Panc1 (cell line): ENCODE results near the gene KCTD12. TPM values are rescaled to one million over a fixed set of nuclear protein-coding genes. Genes with fewer than 3 reads are reported as not detected.

Experiments used
- ATAC-seq: fragments of 200-7000 bp; cut with Tn5 transposase; 2 replicates; pipeline ENCODE4 v1.9.1; 2020; ENCODE audit warnings: mild to moderate bottlenecking, moderate library complexity
- BruUV-seq: library from RNA; stranded (reverse); fragments of 400-500 nt; replicated peaks from 2 replicates; lab custom pipeline; 2021; lab: Mats Ljungman, UMichigan
- CTCF ChIA-PET: fragments of 300-600 bp; sonication (Branson Sonifier 250); formaldehyde crosslinking; loops from one replicate; lab custom pipeline; 2022; ENCODE audit warnings: antibody characterized with exemption; lab: Charles Lee
- POLR2A ChIA-PET: fragments of 300-600 bp; sonication (Branson Sonifier 250); formaldehyde crosslinking; loops from one replicate; lab custom pipeline; 2022; ENCODE audit warnings: antibody characterized with exemption; lab: Charles Lee
- DNase-seq: peaks from one replicate; pipeline ENCODE4 v3.0.0-alpha.2; 2010; ENCODE audit warnings: low read depth, low spot score
- H3K27ac ChIP-seq: 2 replicates; pipeline ENCODE4 v1.5.1; 2011; ENCODE audit warnings: mild to moderate bottlenecking, low read length, inconsistent platforms
- H3K27me3 ChIP-seq: fragments of 200-500 bp; sonication (Bioruptor generic); 2 replicates; pipeline ENCODE4 v1.6.0; 2014; ENCODE audit warnings: low read length, inconsistent platforms; ENCODE audit not compliant: control insufficient read depth, insufficient read depth
- H3K36me3 ChIP-seq: fragments of 200-500 bp; sonication (Bioruptor generic); 2 replicates; pipeline ENCODE4 v1.5.1; 2014; ENCODE audit warnings: inconsistent platforms, mild to moderate bottlenecking, low read length, moderate library complexity; ENCODE audit not compliant: control insufficient read depth, insufficient read depth
- H3K4me1 ChIP-seq: 2 replicates; pipeline ENCODE4 v1.5.1; 2011; ENCODE audit warnings: inconsistent platforms, mild to moderate bottlenecking, low read length, moderate library complexity; ENCODE audit not compliant: control insufficient read depth, insufficient read depth
- H3K4me3 ChIP-seq, 2 experiments: 2 replicates each; pipeline ENCODE4 v1.5.1; 2011 to 2012; ENCODE audit warnings: low read depth in 2 of 2, low read length in 2 of 2, mild to moderate bottlenecking in 2 of 2, inconsistent platforms in 1 of 2, moderate library complexity in 1 of 2
- H3K9me3 ChIP-seq: fragments of 200-500 bp; sonication (Bioruptor generic); 2 replicates; pipeline ENCODE4 v1.5.1; 2014; ENCODE audit warnings: low read depth, mild to moderate bottlenecking, inconsistent platforms, low read length, moderate library complexity; ENCODE audit not compliant: control insufficient read depth, insufficient read depth
- POLR2AphosphoS5 ChIP-seq: IDR thresholded peaks from 2 replicates; pipeline ENCODE4 v1.6.1; 2012; ENCODE audit warnings: mild to moderate bottlenecking, low read depth, low read length, moderate library complexity
- SIN3A ChIP-seq: IDR thresholded peaks from 2 replicates; pipeline ENCODE4 v1.6.1; 2012; ENCODE audit warnings: low read depth, mild to moderate bottlenecking, low read length, moderate library complexity, borderline replicate concordance; ENCODE audit not compliant: insufficient read depth
- TCF7L2 ChIP-seq: IDR thresholded peaks from 2 replicates; pipeline ENCODE4 v1.6.1; 2011; ENCODE audit warnings: mild to moderate bottlenecking, low read depth, low read length, inconsistent platforms
- in situ Hi-C: cut with HindIII; loops from 2 replicates; pipeline ENCODE4 v1.10.0; 2016; ENCODE audit warnings: low sequenced_read_pairs, low pct_unique_long_range_greater_than_20kb
- intact Hi-C: fragments of 100-400 bp; cut with micrococcal nuclease; formaldehyde crosslinking; loops from one replicate; pipeline ENCODE4 v1.10.0; 2022; ENCODE audit not compliant: unreplicated experiment
- total RNA-seq: library from RNA; stranded (reverse); gene quantifications from one replicate; pipeline ENCODE4 v1.2.1, GENCODE V29; 2021; ENCODE audit not compliant: unreplicated experiment
- TF ChIP-seq, protein P1 (sequence below), 2 experiments: IDR thresholded peaks; 2 replicates each; pipeline ENCODE4 v1.6.1; 2011 to 2012; ENCODE audit warnings: low read depth in 2 of 2, control low read depth in 1 of 2, low read length in 1 of 2, mild to moderate bottlenecking in 1 of 2, moderate library complexity in 1 of 2; ENCODE audit not compliant: insufficient read depth in 1 of 2
- TF ChIP-seq, protein P2 (sequence below): fragments of 450-650 bp; IDR thresholded peaks from 2 replicates; pipeline ENCODE4 v1.5.1; 2017; ENCODE audit warnings: mild to moderate bottlenecking

The KCTD12 gene
- total RNA-seq, 1 experiment from 2014 or later: 0.90 TPM

GRCh38 chr13:76848596-76848995, 37.6 kb downstream of the KCTD12 start:
- no TSS peak for BruUV-seq

DNA sequence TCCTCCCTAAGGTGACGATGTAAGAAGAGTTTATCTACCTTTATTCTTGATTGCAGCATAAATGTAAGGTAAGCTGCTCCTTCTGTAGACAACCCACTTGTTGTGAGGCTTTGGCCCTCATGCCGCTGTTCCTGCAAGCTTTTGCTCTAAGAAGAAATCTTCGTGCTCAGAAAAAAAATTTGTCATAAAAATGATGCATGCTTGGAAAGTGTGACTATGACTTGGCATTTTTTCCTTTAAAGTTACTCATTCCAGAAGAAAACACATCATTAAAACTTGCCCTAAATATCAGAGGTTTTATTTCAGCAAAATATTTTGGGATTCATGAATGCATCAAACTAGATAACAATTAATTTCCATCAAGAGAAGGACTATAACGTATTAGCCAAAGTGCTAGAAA, 39.8 kb downstream of the KCTD12 start:
- DNase-seq (no peak), ATAC-seq (no peak)
- intact Hi-C loops: no loop called here
- BruUV-seq: no TSS peak
- POLR2A ChIA-PET: no interaction called here
- TF ChIP-seq, protein P1, sequence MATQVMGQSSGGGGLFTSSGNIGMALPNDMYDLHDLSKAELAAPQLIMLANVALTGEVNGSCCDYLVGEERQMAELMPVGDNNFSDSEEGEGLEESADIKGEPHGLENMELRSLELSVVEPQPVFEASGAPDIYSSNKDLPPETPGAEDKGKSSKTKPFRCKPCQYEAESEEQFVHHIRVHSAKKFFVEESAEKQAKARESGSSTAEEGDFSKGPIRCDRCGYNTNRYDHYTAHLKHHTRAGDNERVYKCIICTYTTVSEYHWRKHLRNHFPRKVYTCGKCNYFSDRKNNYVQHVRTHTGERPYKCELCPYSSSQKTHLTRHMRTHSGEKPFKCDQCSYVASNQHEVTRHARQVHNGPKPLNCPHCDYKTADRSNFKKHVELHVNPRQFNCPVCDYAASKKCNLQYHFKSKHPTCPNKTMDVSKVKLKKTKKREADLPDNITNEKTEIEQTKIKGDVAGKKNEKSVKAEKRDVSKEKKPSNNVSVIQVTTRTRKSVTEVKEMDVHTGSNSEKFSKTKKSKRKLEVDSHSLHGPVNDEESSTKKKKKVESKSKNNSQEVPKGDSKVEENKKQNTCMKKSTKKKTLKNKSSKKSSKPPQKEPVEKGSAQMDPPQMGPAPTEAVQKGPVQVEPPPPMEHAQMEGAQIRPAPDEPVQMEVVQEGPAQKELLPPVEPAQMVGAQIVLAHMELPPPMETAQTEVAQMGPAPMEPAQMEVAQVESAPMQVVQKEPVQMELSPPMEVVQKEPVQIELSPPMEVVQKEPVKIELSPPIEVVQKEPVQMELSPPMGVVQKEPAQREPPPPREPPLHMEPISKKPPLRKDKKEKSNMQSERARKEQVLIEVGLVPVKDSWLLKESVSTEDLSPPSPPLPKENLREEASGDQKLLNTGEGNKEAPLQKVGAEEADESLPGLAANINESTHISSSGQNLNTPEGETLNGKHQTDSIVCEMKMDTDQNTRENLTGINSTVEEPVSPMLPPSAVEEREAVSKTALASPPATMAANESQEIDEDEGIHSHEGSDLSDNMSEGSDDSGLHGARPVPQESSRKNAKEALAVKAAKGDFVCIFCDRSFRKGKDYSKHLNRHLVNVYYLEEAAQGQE (IDR thresholded peaks at IDR 0.05; ENCODE audit: insufficient read depth in 1 of 2, low read depth in 2 of 2, low read length in 1 of 2): no peak
- no peak for TF ChIP-seq POLR2AphosphoS5
- no peak for TF ChIP-seq TCF7L2
- TF ChIP-seq SIN3A: no peak
- TF ChIP-seq, protein P2, sequence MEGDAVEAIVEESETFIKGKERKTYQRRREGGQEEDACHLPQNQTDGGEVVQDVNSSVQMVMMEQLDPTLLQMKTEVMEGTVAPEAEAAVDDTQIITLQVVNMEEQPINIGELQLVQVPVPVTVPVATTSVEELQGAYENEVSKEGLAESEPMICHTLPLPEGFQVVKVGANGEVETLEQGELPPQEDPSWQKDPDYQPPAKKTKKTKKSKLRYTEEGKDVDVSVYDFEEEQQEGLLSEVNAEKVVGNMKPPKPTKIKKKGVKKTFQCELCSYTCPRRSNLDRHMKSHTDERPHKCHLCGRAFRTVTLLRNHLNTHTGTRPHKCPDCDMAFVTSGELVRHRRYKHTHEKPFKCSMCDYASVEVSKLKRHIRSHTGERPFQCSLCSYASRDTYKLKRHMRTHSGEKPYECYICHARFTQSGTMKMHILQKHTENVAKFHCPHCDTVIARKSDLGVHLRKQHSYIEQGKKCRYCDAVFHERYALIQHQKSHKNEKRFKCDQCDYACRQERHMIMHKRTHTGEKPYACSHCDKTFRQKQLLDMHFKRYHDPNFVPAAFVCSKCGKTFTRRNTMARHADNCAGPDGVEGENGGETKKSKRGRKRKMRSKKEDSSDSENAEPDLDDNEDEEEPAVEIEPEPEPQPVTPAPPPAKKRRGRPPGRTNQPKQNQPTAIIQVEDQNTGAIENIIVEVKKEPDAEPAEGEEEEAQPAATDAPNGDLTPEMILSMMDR: no peak
- CTCF ChIA-PET: no interaction called here
- Histone ChIP-seq H3K4me1 (no peaks in the 10 kb centered on the region), H3K27me3 (no peaks in the 10 kb centered on the region), H3K36me3 (no peaks in the 10 kb centered on the region), H3K27ac (no peak overlapping the region), H3K9me3 (no peaks in the 10 kb centered on the region), H3K4me3 (no peak overlapping the region)
- in situ Hi-C loops: no loop called here

More at GRCh38 chr13:76848596-76848995, 37.6 kb downstream of the KCTD12 start:
- ATAC-seq: no peak
- DNase-seq: no peak
- POLR2A ChIA-PET: no interaction called here
- intact Hi-C loops (no loop called here), in situ Hi-C loops (no loop called here)
- TF ChIP-seq, protein P2: no peak
- TF ChIP-seq, protein P1 (IDR thresholded peaks at IDR 0.05; ENCODE audit: insufficient read depth in 1 of 2, low read depth in 2 of 2, low read length in 1 of 2): no peak
- TF ChIP-seq TCF7L2 (no peak), SIN3A (no peak), POLR2AphosphoS5 (no peak)
- Histone ChIP-seq H3K4me3 (no peak overlapping the region), H3K36me3 (no peaks in the 10 kb centered on the region), H3K9me3 (no peaks in the 10 kb centered on the region), H3K27ac (no peak overlapping the region), H3K27me3 (no peaks in the 10 kb centered on the region), H3K4me1 (no peaks in the 10 kb centered on the region)
- CTCF ChIA-PET: interaction anchor here (0.6 kb wide), 1 partner anchor 34 kb away, joined by 4 read pairs; no protein-coding TSS in a partner anchor
